T-helper 22 cell (primary cell): ENCODE measurements around the gene RBFOX2.

Experiments used
- DNase-seq: peaks from one replicate; pipeline ENCODE4 v3.0.0-alpha.2; 2020; ENCODE audit warnings: low read depth

Gene RBFOX2

DNA sequence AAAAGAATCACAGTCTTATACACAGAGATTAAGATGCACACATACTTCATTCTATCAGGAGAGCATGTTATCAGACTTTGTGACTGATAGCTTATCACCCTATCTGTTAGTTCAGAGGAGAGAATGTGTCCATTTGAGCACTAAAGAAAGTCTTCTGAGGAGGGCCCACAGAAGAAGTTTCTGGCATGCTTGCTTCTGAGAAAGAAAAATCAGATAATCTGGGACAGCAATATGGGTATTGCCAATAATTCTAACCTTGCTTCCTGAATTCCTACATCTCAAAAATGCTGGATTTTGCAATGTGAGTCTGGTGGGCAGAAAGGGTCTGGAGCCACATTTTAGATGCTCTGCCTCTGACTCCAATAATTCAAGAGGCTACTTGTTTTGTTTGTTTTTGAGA lies 128.9 kb downstream of the RBFOX2 start:
- no peak for DNase-seq

DNA sequence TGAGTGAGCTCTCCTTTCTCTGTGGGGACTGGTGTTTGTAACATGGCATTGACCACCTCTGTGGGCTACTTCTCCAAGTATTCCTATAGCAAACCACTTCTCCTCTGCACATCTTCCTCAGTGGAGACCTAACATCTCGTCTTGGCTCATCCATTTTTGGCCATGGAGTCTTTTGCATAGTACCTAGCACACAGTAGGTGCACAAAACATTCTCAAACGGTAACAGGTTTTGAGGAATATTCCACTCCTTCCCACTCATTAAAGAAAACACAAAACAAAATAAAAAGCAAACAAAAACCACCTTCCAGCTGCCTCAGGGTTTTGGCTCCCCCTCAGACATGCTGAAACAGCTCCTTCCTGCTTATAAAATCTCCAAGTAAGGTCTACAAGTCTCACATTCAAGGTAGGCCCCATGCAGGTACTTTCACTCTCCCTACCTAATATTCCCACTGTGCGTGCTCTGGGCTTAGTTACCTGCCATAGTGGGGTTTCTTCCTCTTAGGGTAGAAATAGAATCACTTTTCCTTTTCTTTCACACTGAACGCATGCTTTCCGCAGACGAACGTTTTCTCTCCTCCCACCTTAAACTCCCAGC lies 132.4 kb downstream of the RBFOX2 start:
- DNase-seq = no peak

DNA sequence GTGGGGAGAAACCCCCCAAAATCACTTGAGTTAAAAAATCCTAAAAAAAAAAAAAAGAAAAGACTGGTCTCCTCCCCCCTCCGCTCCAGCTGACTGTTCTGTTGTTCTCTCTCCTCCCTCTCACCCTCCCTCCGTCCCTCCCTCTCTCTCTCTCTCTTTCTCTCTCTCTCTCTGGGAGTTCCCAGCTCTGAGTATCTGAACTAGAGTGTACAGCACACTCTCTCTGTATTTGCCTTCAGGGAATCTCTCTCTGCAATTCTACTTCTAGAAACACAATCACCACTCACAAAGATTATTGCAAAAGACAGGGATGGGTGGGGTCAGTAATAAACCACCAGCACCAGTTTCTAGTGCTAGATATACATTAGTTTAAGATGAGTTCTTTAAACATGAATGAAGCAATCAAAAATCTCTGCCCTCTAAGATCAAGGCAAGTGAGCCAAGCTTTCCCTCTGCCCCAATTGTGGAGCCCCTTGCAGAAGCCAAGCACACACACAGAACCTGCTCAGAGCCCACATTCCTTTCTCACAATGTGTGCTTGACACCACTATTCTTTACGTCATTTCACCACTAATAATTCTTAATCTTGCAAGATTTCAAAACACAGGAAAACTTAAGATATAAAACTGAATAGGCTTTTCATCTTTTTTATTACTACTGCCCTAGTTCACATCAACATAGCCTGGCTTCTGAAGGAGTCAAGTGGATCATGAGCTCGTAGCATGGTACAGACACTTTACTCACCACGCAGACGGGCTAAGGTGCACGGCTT lies 133.5 kb downstream of the RBFOX2 start:
- no peak for DNase-seq

DNA sequence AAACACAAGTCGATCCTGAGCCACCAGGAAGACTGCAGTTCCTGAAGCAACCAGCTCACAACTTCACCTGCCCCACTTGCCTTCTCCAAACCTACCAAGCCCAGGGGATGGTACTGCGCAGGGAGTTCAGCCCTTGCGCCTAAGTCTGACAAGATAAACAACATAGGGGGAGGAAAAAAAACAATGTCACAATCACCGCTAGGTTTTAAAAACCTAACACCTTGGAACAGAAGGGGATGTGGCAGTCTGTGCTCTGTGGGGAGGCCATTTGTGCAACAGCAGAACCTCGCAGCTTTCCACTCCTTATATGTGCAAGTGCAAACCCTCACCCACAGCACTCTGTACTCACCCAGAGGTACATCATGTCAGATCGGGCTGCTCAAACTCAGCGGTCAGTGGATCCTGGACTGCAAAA lies 134.2 kb downstream of the RBFOX2 start:
- no peak for DNase-seq

DNA sequence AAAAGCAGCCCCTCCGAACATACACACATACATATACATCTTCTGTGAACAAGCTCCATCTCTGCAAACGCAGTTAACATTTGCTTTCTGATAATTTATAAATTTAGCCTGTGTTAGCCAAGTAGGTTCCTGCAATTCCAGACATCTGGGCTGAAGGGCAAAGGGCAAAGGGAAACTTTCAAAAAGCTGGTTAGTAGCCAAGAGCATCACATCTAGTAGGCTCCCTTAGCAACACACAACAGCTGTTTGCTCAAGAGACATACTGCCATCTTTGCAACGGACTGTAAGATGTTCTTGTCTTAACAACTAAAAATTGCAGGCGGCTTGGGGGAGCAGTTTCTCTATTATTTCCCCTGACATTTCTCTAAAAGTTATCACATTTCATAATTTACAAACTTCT lies 134.9 kb downstream of the RBFOX2 start:
- no peak for DNase-seq

DNA sequence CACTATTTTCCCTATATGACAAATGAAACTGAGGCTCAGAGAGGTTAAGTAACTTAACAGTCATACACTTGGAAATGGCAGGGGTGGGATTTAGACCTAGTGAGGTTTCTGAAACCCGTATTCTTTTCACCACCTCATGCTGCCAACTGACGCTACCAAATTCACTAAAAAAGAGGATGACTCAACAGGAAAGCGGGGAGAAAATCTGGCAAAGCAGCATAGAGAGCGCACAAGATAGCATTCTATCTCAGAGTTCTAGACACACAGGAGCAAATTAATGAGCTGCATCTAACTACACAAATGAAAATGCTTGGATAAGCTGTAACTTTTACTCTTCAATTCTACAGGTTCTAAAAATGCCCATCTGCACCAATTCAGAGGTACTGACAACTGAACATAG lies 136.4 kb downstream of the RBFOX2 start:
- no peak for DNase-seq

DNA sequence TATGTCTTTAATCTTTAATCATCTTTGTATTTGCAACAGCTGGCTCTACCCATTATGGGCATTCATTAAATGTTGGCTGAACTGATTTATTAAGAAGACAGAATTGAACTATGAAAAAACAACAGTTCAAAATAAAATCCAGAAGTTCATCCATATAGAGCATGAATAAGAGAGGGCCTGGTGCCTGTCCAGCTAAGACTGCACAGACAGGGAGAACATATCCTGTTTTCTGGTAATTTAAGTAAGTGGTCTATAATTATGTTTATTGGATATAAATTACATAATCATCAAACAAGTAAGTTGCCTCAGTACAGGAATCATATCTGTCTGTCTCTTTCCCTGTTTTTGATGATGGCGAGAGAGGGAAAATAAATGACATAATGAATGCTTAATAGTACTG lies 137.2 kb downstream of the RBFOX2 start:
- DNase-seq = no peak

DNA sequence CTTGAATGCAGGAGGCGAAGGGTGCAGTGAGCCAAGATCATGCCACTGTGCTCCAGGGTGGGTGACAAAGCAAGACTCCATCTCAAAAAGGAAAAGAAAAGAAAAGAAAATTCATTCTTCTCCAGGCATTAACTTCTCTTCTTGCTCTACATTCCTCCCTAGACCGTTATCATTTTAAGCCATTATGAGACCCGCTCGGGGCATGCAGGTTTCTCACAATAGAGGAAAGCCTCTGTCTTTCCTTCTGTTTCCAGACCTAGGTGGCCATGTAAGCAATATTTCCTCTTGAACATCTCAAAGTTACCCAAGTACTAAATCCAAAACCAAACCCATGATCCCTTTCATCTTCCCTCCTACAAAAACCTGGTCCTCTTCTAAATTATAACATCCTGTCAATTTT lies 139.6 kb downstream of the RBFOX2 start:
- no peak for DNase-seq

DNA sequence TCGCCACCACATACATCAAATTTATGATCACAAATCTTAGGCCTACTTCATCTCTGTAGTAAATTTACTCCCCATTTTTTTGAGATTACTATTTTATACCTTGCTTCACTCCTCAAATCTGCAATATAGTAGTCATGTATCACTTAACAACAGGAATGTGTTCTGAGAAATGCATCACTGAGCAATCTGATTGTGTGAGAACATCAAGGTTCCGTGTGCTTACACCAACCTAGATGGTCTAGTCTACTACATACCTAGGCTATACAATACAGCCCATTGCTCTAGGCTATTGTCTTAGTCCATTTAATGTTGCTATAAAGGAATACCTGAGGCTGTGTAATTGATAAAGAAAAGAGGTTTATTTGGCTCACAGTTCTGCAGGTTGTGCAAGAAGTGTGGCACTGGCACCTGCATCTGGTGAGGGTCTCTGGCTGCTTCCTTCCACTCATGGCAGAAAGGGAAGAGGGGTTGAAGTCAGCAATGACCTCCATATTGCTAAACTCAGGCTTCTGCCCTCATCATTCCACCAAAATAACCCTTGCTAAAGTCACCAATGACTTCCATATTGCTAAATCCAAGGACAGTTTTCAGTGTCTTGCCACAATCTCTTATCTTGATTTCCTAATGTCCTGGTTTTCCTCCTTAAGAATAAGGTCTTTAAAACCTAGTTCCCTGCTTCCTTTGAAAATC lies 140.3 kb downstream of the RBFOX2 start:
- no peak for DNase-seq

DNA sequence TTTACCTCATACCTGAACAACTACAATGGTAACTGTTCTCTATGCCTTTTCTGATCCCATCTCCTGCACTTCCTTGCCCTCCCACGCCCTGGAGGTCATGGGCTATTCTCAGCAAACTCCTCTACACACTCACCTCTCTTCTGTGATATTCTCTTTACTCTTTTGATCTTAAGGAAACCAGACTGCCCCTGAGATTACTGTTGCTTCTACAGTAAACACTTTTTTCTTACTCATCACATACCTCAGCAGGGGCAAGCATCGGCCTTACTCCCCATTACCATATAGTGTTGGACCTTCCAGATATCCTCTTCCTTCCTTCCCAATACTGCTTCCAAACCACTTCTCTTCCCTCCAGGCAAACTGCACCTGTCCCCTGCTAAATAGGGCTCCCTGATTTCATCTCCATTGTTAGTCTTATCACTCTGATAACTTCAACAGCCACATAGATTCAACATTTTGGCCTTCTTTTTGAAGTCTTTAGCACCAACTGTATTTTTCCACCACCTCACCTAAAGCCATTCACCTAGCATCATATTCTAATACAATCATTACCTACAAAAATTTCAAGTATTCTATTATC lies 141.2 kb downstream of the RBFOX2 start:
- no peak for DNase-seq

DNA sequence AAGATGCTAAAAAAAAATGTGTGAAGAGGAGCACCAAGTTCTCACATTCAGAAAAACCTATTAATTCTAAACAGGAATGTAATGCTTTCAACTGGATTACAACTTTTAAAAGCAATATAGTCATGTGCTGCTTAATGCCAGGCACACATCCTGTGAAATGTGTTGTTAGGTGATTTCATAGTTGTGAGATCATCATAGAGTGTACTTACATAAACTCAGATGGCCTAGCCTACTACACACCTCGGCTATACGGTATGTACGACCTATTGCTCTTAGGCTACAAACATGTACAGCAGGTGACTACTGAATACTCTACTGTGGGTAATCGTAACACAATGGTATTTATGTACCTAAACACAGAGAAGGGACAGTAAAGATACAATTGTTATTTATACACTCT lies 142.3 kb downstream of the RBFOX2 start:
- no peak for DNase-seq

DNA sequence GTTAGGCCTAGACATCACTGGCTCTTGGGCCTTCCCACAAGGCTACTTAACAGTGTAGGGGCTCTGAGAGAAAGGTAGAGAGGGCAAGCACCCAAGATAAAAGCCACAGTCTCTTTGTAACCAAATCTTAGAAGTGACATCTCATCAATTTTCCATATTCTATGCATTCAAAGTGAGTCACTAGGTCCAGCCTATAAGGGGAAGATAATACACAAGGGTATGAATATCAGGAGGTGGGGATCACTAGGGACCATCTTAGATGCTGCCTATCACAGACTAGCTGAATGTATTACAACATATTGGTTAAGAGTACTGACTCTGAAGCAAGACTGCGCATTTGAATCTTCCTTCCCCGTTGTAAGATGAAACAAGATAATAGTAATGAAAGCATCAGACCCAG lies 144.1 kb downstream of the RBFOX2 start:
- no peak for DNase-seq

DNA sequence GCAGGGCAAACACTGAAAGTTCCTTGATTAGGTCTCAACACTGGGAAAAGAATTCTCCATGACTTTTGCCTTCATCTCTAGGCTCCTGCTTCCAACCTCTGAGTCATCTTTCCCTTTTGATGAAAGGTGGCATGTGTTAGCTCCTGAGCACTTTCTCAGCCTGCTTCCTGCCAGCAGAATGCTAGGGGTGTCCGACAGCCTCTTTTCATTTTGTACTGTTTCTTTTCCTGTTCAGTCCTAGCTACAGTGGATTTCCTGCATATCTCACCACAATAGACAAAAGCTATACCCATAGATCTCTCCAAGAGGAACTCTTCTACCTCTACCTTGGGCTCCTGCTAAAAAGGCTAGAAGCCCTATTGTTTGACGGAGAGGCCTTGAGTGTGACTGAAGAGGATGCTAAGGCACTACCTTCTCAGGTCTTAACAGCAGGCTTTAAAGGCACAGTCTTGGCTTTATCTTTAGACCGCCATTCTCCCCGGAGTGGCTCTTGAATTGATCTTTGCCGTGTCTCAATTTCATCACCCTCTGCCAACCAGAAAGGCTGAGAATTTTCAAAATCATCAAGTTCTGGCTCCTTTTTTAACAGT lies 145.5 kb downstream of the RBFOX2 start:
- no peak for DNase-seq

DNA sequence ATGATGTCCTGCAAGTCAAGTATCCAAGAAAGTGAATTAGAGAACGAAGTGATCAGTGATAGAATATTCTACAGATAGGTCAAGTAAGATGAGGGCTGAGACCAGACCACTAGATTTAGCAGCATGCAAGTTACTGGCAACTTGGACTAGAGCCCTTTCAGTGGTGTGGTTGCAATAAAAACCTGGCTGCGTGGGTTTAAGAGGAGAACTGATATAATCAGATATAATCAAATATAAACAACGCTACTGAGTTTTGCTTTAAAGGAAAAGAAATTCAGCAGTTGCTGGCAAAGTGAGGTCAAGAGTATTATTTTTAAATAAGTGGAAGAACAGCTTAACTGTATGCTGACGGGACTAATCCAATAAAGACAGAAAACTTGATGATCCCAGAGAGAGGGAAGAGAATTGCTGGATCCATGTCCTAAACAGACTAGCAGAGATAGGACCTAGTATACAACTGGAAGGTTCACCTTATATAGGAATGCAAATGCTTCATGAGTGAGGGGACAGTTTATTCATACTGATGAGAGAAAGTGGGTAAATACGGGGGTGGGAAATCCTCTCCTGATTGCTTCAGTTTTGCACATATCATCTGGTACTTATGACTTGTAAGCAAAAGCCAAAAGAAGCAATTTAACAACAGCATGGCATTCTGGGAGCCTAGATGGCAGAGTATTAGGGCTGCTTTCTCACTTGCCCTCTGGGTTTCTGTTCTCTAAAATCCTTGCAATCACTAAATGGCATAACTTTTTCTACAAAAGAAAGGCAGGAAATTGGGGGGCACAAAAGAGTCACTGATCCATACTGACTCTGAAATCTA lies 146.2 kb downstream of the RBFOX2 start:
- no peak for DNase-seq

DNA sequence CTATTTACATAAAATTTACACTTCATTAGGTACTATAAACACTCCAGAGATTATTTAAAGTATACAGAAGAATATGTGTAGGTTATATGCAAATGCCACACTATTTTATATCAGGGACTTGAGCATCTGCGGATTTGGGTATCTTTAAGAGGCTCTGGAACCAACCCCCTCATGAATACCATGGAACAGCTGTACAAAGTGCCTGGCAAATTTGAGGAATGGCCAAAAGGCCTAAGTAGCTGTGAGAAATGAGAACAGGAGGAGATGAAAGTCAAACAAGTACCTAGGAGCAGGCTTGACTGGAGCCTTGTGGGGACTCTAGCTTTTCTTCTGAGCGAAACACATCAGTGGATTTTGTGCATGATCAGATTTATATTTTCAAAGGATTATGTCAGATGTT lies 149.3 kb downstream of the RBFOX2 start:
- DNase-seq = no peak

DNA sequence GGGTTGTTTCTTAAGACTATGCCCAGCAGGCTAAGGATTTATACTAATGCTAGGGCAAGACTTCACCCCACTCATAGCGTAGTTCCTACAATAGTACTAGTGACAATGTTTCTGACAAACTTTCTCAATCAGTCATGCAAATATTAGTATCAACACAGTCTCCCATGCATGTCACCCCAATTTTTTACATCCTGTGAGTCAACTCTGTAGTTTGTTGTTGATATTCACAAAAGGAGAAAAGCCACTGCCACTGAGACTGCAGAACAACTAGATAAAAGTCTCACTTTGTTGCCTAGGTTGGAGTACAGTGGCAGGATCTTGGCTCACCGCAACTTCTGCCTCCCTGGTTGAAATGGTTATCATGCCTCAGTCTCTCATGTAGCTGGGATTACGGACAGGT lies 155.2 kb downstream of the RBFOX2 start:
- no peak for DNase-seq

DNA sequence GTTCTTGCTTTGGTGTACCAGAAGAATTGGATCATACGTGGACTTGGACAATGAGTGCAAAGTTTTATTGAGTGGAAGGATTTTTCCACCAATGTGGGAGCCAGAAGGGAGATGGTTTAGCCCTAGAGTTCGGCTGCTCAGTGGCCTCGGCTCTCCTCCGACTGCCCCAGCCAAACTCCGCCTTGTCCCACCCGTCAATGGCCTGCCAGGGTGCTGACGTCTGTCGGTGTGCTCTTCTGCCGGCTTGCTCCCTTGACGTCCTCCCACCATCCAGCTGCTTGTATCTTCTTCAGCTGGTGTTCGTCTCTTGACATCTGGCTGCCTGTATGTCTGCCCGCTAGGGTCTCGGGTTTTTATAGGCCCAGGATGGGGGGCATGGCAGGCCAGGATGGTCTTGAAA lies 156.2 kb downstream of the RBFOX2 start:
- DNase-seq = no peak

DNA sequence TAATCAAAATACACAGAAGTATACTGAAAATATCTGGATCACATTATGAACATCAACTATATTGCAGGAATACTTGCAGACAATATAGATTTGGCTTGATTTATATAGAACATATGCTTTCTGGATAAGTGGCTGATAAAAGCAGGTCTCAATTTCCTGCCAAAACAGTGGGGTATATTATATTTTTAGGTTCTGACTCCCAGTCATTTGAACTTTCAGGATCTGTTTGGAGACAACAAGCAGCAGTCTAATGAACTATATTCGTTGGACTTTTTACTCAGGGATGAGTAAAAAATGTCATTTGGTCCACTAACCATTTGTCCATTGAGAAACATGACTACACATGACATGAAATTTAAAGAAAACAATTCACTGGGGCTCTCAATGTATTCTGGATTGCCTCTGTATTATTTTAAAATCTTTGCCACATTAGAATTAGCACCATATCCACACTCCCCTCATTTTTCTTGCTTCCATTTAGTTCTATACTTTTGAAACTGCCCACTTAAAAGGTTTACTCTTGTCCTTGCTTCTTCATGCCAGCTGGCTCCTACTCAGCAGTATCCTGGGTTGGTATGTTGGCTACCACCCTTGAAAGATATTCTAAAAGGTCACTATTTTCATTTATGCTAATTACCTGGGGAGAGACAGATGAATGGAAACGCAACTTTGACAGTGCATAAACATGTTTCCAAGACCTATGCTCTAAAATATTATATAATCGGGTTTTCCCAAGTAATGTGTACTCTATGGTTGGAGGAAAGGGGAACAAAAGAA lies 157.9 kb downstream of the RBFOX2 start:
- no peak for DNase-seq

DNA sequence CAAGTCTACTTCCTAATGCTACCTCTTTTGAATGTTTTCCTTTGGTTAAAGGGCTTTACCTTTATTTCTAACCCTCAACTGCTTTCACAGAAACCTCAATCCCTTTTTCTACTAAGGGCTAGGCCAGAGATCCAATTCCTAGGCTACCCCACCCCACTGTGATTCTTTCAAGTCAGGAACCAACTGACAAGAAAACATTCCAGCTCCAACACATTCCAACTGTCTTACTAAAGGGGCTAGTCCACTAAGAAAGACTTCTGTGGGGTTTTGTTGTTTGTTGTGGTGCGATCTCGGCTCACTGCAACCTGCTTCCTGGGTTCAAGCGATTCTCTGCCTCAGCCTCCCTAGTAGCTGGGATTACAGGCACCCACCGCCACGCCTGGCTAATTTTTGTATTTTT lies 159.7 kb downstream of the RBFOX2 start:
- no peak for DNase-seq

DNA sequence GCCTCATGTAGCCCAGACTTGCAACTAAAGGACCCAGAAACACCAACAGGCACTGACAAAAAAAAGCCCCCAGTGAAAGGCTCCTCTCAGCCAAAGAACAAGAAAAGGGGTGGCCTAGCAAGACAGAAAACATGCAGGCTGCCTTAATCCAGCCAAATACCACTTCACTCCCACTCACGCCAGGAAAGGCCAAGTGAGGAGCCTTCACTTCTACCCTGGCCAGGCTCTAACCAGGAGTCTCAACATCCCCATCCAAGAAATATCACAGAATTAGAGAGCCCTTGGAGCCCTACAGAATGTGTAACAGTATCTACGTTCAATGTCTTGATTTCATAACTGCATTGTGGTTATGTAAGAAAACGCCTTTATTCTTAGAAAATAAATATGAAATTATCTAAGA lies 162.0 kb downstream of the RBFOX2 start:
- DNase-seq = no peak

DNA sequence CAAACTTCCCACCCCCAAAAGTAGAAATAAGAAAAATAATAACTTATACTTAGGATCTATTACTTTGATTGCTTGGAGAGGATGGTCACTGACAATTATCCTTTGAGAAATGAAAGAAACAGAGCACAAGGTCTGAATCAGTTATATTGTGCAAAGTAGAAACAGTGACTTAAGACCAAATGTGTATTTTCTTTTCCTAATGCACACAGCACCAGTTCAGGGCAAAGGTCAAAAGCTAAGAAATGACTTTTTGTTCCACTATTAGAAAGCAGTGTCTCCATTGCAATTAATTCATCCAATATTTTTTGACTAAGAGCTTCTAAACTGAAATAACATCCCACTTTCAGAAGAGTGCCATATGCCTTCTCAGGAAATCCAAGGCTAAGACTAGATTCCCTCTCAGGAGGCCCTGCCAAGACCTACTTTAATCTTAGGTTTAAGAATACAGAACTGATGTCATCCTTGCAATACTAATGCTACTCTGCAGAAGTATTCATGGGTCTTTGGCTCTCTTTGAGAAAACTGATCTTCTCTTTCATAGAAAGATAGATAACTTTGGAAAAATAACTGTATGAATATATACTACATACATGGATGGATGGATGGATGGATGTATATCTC lies 164.0 kb downstream of the RBFOX2 start:
- DNase-seq = no peak
